GM23338 (cell line): ENCODE measurements around the gene PTPN7. TPM values are rescaled to one million over a fixed set of nuclear protein-coding genes. Genes with fewer than 3 reads are reported as not detected.

ENCODE experiments used
- ATAC-seq: fragments of 200-7000 bp; cut with Tn5 transposase; 3 replicates; pipeline ENCODE4 v1.9.1; 2020
- DNase-seq: peaks from one replicate; pipeline ENCODE4 v3.0.0-alpha.2; 2015; ENCODE audit warnings: low spot score
- H2AFZ ChIP-seq: fragments of 200-600 bp; sonication (generic); 2 replicates; pipeline ENCODE4 v1.8.0; 2016; ENCODE audit warnings: antibody characterized with exemption, mild to moderate bottlenecking, moderate library complexity
- H3F3A ChIP-seq: fragments of 200-600 bp; sonication (generic); replicated peaks from 2 replicates; pipeline ENCODE4 v1.8.0; 2017; ENCODE audit warnings: antibody characterized with exemption, mixed run types, low read depth
- H3K27ac ChIP-seq: fragments of 200-600 bp; sonication (generic); 2 replicates; pipeline ENCODE4 v1.6.1; 2016; ENCODE audit warnings: low read depth
- H3K27me3 ChIP-seq: fragments of 200-600 bp; sonication (generic); 2 replicates; pipeline ENCODE4 v1.8.0; 2016; ENCODE audit warnings: mild to moderate bottlenecking, mixed run types, moderate library complexity; ENCODE audit not compliant: insufficient read depth
- H3K36me3 ChIP-seq: fragments of 200-600 bp; sonication (generic); 2 replicates; pipeline ENCODE4 v1.8.0; 2016; ENCODE audit warnings: mild to moderate bottlenecking; ENCODE audit not compliant: insufficient read depth
- H3K4me1 ChIP-seq: fragments of 200-600 bp; sonication (generic); 2 replicates; pipeline ENCODE4 v1.8.0; 2016; ENCODE audit warnings: mild to moderate bottlenecking, moderate library complexity; ENCODE audit not compliant: insufficient read depth
- H3K4me2 ChIP-seq: fragments of 200-600 bp; sonication (generic); 2 replicates; pipeline ENCODE4 v1.7.1; 2017; ENCODE audit warnings: mixed run types
- H3K4me3 ChIP-seq: fragments of 200-600 bp; sonication (generic); 2 replicates; pipeline ENCODE4 v1.6.1; 2016; ENCODE audit warnings: mixed run types
- H3K79me2 ChIP-seq: fragments of 200-600 bp; sonication (generic); replicated peaks from 2 replicates; pipeline ENCODE4 v1.8.0; 2017; ENCODE audit warnings: mild to moderate bottlenecking; ENCODE audit not compliant: insufficient read depth
- H3K9me2 ChIP-seq: fragments of 200-600 bp; sonication (generic); 2 replicates; pipeline ENCODE4 v1.8.0; 2017; ENCODE audit not compliant: insufficient read depth
- H4K20me1 ChIP-seq: fragments of 200-600 bp; sonication (generic); replicated peaks from 2 replicates; pipeline ENCODE4 v1.8.0; 2017; ENCODE audit warnings: mild to moderate bottlenecking; ENCODE audit not compliant: insufficient read depth
- H3K27ac Mint-ChIP-seq: 2 replicates; pipeline ENCODE4 v1.8.0; 2020; ENCODE audit warnings: inconsistent platforms, mild to moderate bottlenecking, moderate library complexity, mixed read lengths
- H3K27me3 Mint-ChIP-seq: 3 replicates; pipeline ENCODE4 v1.8.0; 2022; ENCODE audit warnings: low read depth, mild to moderate bottlenecking, moderate library complexity, mixed read lengths, inconsistent platforms; ENCODE audit not compliant: insufficient read depth, poor library complexity
- H3K36me3 Mint-ChIP-seq: 3 replicates; pipeline ENCODE4 v1.8.0; 2021; ENCODE audit warnings: low read depth, mild to moderate bottlenecking, inconsistent platforms, moderate library complexity, mixed read lengths
- H3K4me1 Mint-ChIP-seq: 3 replicates; pipeline ENCODE4 v1.8.0; 2020; ENCODE audit warnings: mild to moderate bottlenecking, inconsistent platforms, mixed read lengths
- H3K4me3 Mint-ChIP-seq: 3 replicates; pipeline ENCODE4 v1.8.0; 2021; ENCODE audit warnings: moderate library complexity, mild to moderate bottlenecking, inconsistent platforms, mixed read lengths
- H3K9me3 Mint-ChIP-seq: 3 replicates; pipeline ENCODE4 v1.8.0; 2020; ENCODE audit warnings: moderate library complexity, mild to moderate bottlenecking, inconsistent platforms, mixed read lengths
- EZH2 ChIP-seq: fragments of 200-600 bp; sonication (generic); IDR thresholded peaks from one replicate; pipeline ENCODE4 v1.8.0; 2017; ENCODE audit warnings: antibody characterized with exemption, mild to moderate bottlenecking, low read depth; ENCODE audit not compliant: unreplicated experiment
- NANOG ChIP-seq: IDR thresholded peaks from 2 replicates; pipeline ENCODE4 v1.6.1; 2016; ENCODE audit warnings: antibody characterized with exemption, borderline replicate concordance
- ZNF331 ChIP-seq: fragments of 250-450 bp; sonication (Bioruptor Pico); IDR thresholded peaks from 2 replicates; pipeline ENCODE4 v1.5.0; 2020; ENCODE audit warnings: low read depth, mild to moderate bottlenecking, moderate library complexity
- polyA plus RNA-seq: library from polyadenylated mRNA; unstranded; fragments of >200 nt; fragmentation: Nextera tagmentation; extraction: Ambion mirVana; gene quantifications from 2 replicates; pipeline ENCODE4 v1.2.1, GENCODE V29; 2016
- total RNA-seq: library from RNA; depleted of rRNA; stranded (reverse); fragments of >200 nt; shearing (Covaris generic); gene quantifications from 2 replicates; pipeline ENCODE4 v1.2.3, GENCODE V29; 2014
- TF ChIP-seq, protein P1 (sequence below), 2 experiments: fragments of 200-600 bp in 1 of 2; sonication (generic) in 1 of 2; conservative IDR thresholded peaks; 2 replicates each; pipeline versions ENCODE4 v1.5.1 to v1.6.1; 2016 to 2017; ENCODE audit warnings: antibody characterized with exemption in 2 of 2, low read depth in 2 of 2, mild to moderate bottlenecking in 2 of 2, moderate library complexity in 1 of 2
- TF ChIP-seq, protein P2 (sequence below): fragments of 250-450 bp; sonication (Bioruptor Pico); IDR thresholded peaks from 2 replicates; pipeline ENCODE4 v1.5.0; 2020; ENCODE audit warnings: mild to moderate bottlenecking, moderate library complexity

PTPN7 gene
- total and polyA plus RNA-seq, 2 experiments from 2014 or later: not detected

DNA sequence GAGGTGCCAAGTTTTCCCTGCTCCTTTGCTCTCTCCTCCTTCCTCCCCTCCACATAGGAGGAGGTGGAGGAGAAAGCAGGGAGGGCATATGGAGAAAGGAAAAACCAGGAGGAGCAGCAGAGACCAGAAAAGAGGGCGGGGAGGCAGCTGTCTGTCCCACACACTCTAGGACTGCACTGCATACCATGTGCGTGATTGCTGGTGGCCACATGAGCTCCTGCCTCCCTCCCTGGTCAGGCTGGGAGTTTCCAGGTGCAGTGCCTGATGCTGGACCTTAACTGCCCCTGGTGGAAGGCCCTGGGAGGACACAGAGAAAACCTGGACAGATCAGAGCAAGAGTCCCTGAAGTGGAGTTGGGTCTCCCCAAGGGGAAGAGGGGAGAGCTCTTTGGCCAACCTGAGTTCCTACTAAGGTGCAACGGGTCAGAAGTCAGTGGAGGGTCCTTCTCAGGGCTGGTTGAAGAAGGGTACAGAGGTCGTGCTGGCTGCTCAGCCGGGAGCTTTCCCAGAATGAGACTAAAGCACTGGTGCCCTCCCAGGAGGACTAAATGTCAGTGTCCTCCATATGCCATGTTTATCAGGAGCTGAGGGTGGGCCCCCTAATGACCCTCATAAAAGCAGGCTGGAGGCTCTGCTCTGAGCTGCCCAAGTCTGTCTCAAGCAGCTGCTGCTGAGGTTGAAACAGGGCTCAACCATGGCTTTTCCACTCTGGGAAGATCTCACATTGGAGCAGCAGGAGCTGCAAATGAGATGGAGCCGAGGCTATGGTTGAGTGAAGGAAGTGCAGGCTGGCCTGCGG is 29.7 kb upstream of the PTPN7 start (continued):
- TF ChIP-seq, protein P1, sequence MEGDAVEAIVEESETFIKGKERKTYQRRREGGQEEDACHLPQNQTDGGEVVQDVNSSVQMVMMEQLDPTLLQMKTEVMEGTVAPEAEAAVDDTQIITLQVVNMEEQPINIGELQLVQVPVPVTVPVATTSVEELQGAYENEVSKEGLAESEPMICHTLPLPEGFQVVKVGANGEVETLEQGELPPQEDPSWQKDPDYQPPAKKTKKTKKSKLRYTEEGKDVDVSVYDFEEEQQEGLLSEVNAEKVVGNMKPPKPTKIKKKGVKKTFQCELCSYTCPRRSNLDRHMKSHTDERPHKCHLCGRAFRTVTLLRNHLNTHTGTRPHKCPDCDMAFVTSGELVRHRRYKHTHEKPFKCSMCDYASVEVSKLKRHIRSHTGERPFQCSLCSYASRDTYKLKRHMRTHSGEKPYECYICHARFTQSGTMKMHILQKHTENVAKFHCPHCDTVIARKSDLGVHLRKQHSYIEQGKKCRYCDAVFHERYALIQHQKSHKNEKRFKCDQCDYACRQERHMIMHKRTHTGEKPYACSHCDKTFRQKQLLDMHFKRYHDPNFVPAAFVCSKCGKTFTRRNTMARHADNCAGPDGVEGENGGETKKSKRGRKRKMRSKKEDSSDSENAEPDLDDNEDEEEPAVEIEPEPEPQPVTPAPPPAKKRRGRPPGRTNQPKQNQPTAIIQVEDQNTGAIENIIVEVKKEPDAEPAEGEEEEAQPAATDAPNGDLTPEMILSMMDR (conservative IDR thresholded peaks at IDR 0.05; ENCODE audit: low read depth in 2 of 2): no peak

DNA sequence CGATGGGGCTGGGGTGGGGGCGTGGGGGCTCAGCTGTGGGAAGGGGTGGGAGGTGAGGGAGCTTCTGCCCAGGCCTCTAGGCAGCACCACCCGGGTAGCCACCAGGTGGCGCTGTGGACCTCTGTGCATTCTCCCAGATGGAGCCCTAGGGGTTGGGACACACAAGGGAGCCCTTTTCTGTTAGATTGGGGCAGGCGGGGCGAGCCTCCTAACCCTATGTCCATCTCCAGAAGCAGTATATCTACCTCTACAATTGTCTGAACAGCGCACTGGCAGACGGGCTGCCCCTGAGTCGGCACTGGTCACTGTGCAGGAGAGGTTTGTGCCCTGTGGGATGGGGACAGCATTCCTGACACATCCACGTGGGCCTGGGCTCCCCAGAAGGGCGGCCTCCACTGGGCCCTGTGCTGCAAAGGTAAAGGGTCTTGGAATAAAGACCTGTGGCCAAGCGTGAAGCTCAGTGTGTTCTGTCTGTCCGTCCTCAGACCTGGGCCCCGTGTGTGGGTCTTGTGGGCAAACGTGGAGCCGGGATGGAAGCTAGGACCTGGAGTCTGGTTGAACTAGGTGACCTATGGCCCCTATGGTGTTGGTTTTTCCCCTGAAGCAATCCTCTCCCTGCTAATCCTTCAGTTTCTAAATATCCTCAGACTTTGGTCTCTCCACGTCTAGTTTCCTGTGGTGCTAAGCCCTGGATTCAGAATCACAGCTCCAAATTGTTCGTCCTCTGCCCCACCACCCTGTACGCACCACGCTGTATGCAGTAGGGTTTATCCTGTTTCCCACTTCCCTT is 28.8 kb upstream of the PTPN7 start:
- no peaks in the 10 kb centered on the region for H3K36me3 Mint-ChIP-seq
- H3K4me3 ChIP-seq: no peak overlapping the region
- H4K20me1 ChIP-seq: no peaks in the 10 kb centered on the region
- H3K4me1 Mint-ChIP-seq: peaks cover 7% of the 10 kb centered on the region; the same call in 2 of the 3 replicates
- peaks cover 17% of the 10 kb centered on the region for H3K27me3 ChIP-seq
- no peaks in the 10 kb centered on the region for H3K36me3 ChIP-seq
- peaks cover 25% of the 10 kb centered on the region for H3K27me3 Mint-ChIP-seq
- TF ChIP-seq, protein P1 (conservative IDR thresholded peaks at IDR 0.05; ENCODE audit: low read depth in 2 of 2): peak; percentile 65 to 85
- TF ChIP-seq EZH2 (no peak), ZNF331 (CRISPR knock-in tag) (no peak)
- no peaks in the 10 kb centered on the region for H3K79me2 ChIP-seq
- ATAC-seq (peak; percentile 57), DNase-seq (peak; percentile 91)
- H3K9me3 Mint-ChIP-seq: 0 out of 3 replicates have a peak, but pooled peaks cover 3% of the 10 kb centered on the region
- H3K27ac Mint-ChIP-seq: no peak overlapping the region
- H2AFZ ChIP-seq: no peak overlapping the region
- peaks cover 4% of the 10 kb centered on the region; the same call in 1 of the 2 replicates for H3K4me1 ChIP-seq
- 0 out of 2 replicates have a peak, but pooled peaks cover 2% of the 10 kb centered on the region for H3F3A ChIP-seq
- no peak overlapping the region for H3K4me2 ChIP-seq
- H3K4me3 Mint-ChIP-seq: no peak overlapping the region
- H3K9me2 ChIP-seq: no peaks in the 10 kb centered on the region
- H3K27ac ChIP-seq: no peak overlapping the region

DNA sequence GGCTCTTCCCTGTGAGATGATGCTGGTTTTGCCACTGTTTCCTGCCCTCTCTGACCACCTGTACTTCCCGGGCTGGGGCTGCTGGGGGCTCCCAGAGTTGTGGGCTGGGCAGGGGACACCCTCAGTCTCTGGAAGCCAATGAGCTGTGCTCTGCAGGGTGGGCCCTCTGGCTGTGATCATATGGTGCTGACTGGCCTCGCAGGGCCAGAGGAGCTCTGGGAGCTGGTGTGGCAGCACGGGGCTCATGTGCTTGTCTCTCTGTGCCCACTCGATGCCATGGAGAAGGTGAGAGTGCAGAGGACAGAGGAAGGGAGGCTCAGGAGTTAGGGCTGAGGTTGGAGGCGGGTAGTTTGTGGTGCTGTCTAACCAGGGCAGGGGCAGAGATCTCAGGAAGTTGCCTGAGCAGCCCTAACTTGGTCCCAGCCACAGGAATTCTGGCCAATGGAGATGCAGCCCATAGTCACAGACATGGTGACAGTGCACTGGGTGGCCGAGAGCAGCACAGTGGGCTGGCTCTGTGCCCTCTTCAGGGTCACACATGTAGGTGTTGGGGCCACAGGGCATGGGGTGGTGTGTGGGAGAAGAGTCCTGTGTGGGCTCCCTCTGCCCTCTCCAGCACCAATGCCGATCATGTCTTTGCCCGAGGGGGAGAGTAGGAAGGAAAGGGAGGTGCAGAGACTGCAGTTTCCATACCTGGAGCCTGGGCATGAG is 27.4 kb upstream of the PTPN7 start:
- H3K27ac Mint-ChIP-seq: no peak overlapping the region
- no peak for ATAC-seq
- TF ChIP-seq, protein P2, sequence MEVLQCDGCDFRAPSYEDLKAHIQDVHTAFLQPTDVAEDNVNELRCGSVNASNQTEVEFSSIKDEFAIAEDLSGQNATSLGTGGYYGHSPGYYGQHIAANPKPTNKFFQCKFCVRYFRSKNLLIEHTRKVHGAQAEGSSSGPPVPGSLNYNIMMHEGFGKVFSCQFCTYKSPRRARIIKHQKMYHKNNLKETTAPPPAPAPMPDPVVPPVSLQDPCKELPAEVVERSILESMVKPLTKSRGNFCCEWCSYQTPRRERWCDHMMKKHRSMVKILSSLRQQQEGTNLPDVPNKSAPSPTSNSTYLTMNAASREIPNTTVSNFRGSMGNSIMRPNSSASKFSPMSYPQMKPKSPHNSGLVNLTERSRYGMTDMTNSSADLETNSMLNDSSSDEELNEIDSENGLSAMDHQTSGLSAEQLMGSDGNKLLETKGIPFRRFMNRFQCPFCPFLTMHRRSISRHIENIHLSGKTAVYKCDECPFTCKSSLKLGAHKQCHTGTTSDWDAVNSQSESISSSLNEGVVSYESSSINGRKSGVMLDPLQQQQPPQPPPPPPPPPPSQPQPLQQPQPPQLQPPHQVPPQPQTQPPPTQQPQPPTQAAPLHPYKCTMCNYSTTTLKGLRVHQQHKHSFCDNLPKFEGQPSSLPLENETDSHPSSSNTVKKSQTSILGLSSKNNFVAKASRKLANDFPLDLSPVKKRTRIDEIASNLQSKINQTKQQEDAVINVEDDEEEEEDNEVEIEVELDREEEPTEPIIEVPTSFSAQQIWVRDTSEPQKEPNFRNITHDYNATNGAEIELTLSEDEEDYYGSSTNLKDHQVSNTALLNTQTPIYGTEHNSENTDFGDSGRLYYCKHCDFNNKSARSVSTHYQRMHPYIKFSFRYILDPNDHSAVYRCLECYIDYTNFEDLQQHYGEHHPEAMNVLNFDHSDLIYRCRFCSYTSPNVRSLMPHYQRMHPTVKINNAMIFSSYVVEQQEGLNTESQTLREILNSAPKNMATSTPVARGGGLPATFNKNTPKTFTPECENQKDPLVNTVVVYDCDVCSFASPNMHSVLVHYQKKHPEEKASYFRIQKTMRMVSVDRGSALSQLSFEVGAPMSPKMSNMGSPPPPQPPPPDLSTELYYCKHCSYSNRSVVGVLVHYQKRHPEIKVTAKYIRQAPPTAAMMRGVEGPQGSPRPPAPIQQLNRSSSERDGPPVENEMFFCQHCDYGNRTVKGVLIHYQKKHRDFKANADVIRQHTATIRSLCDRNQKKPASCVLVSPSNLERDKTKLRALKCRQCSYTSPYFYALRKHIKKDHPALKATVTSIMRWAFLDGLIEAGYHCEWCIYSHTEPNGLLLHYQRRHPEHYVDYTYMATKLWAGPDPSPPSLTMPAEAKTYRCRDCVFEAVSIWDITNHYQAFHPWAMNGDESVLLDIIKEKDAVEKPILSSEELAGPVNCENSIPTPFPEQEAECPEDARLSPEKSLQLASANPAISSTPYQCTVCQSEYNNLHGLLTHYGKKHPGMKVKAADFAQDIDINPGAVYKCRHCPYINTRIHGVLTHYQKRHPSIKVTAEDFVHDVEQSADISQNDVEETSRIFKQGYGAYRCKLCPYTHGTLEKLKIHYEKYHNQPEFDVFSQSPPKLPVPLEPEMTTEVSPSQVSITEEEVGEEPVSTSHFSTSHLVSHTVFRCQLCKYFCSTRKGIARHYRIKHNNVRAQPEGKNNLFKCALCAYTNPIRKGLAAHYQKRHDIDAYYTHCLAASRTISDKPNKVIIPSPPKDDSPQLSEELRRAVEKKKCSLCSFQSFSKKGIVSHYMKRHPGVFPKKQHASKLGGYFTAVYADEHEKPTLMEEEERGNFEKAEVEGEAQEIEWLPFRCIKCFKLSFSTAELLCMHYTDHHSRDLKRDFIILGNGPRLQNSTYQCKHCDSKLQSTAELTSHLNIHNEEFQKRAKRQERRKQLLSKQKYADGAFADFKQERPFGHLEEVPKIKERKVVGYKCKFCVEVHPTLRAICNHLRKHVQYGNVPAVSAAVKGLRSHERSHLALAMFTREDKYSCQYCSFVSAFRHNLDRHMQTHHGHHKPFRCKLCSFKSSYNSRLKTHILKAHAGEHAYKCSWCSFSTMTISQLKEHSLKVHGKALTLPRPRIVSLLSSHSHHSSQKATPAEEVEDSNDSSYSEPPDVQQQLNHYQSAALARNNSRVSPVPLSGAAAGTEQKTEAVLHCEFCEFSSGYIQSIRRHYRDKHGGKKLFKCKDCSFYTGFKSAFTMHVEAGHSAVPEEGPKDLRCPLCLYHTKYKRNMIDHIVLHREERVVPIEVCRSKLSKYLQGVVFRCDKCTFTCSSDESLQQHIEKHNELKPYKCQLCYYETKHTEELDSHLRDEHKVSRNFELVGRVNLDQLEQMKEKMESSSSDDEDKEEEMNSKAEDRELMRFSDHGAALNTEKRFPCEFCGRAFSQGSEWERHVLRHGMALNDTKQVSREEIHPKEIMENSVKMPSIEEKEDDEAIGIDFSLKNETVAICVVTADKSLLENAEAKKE (CRISPR knock-in tag): no peak
- no peak for TF ChIP-seq NANOG

More for the DNA sequence above, 27.4 kb upstream of the PTPN7 start:
- no peaks in the 10 kb centered on the region for H3K36me3 ChIP-seq
- H3K27ac ChIP-seq: no peak overlapping the region
- Mint-ChIP-seq H3K4me1 (peaks cover 9% of the 10 kb centered on the region), H3K4me3 (no peak overlapping the region), H3K9me3 (0 out of 3 replicates have a peak, but pooled peaks cover 3% of the 10 kb centered on the region), H3K36me3 (no peaks in the 10 kb centered on the region), H3K27me3 (peaks cover 17% of the 10 kb centered on the region)
- H3K4me2 ChIP-seq: no peak overlapping the region
- DNase-seq: no peak
- no peaks in the 10 kb centered on the region for H3F3A ChIP-seq
- no peak overlapping the region for H3K4me3 ChIP-seq
- H3K27me3 ChIP-seq: peaks cover 4% of the 10 kb centered on the region
- H4K20me1 ChIP-seq: no peaks in the 10 kb centered on the region
- H2AFZ ChIP-seq: no peak overlapping the region
- no peaks in the 10 kb centered on the region for H3K4me1 ChIP-seq
- no peaks in the 10 kb centered on the region for H3K79me2 ChIP-seq
- no peaks in the 10 kb centered on the region for H3K9me2 ChIP-seq
